PC-9 (cell line): ENCODE data around the gene TOMM70. TPM values are rescaled to one million over a fixed set of nuclear protein-coding genes. Genes with fewer than 3 reads are reported as not detected.

Experiments
- BruUV-seq: library from RNA; stranded (reverse); fragments of 400-500 nt; replicated peaks from 2 replicates; lab custom pipeline; 2021; lab: Mats Ljungman, UMichigan
- CTCF ChIA-PET: fragments of 300-600 bp; sonication (Branson Sonifier 250); formaldehyde crosslinking; loops from one replicate; lab custom pipeline; 2022; ENCODE audit warnings: antibody characterized with exemption; lab: Charles Lee
- POLR2A ChIA-PET: fragments of 300-600 bp; sonication (Branson Sonifier 250); formaldehyde crosslinking; loops from one replicate; lab custom pipeline; 2022; ENCODE audit warnings: antibody characterized with exemption; ENCODE audit not compliant: unreplicated experiment; lab: Charles Lee
- DNase-seq, 2 experiments: peaks; one replicate each; pipeline versions ENCODE4 v3.0.0 to v3.0.0-alpha.2; 2015 to 2022; ENCODE audit warnings: mixed read lengths in 1 of 2
- H2AFZ ChIP-seq: fragments of 200-600 bp; sonication (generic); 2 replicates; pipeline ENCODE4 v1.8.1; 2017; ENCODE audit warnings: antibody characterized with exemption
- H3F3A ChIP-seq: fragments of 200-600 bp; sonication (generic); 2 replicates; pipeline ENCODE4 v1.8.1; 2017; ENCODE audit warnings: antibody characterized with exemption, mild to moderate bottlenecking, low read depth; ENCODE audit not compliant: insufficient read depth
- H3K27ac ChIP-seq: fragments of 200-600 bp; sonication (generic); 2 replicates; pipeline ENCODE4 v1.6.1; 2016; ENCODE audit warnings: mixed run types
- H3K27me3 ChIP-seq: fragments of 200-600 bp; sonication (generic); 2 replicates; pipeline ENCODE4 v1.6.1; 2016; ENCODE audit warnings: low read depth, mixed run types; ENCODE audit not compliant: insufficient read depth
- H3K36me3 ChIP-seq: fragments of 200-600 bp; sonication (generic); 2 replicates; pipeline ENCODE4 v1.6.1; 2016; ENCODE audit warnings: low read depth, mixed run types
- H3K4me1 ChIP-seq: fragments of 200-600 bp; sonication (generic); replicated peaks from 2 replicates; pipeline ENCODE4 v1.6.1; 2016; ENCODE audit warnings: mixed run types; ENCODE audit not compliant: insufficient read depth
- H3K4me2 ChIP-seq: fragments of 200-600 bp; sonication (generic); 2 replicates; pipeline ENCODE4 v1.6.1; 2017; ENCODE audit warnings: mixed run types
- H3K4me3 ChIP-seq: fragments of 200-600 bp; sonication (generic); 2 replicates; pipeline ENCODE4 v1.6.1; 2016; ENCODE audit warnings: mixed run types
- H3K79me2 ChIP-seq: fragments of 200-600 bp; sonication (generic); 2 replicates; pipeline ENCODE4 v1.6.1; 2017; ENCODE audit warnings: low read depth, mixed run types
- H3K9me2 ChIP-seq: fragments of 200-600 bp; sonication (generic); 2 replicates; pipeline ENCODE4 v1.8.1; 2017; ENCODE audit warnings: mild to moderate bottlenecking; ENCODE audit not compliant: insufficient read depth
- H3K9me3 ChIP-seq: fragments of 200-600 bp; sonication (generic); 2 replicates; pipeline ENCODE4 v1.8.1; 2016; ENCODE audit warnings: low read depth; ENCODE audit not compliant: insufficient read depth
- H4K20me1 ChIP-seq: fragments of 200-600 bp; sonication (generic); 2 replicates; pipeline ENCODE4 v1.8.1; 2017; ENCODE audit not compliant: insufficient read depth
- EZH2 ChIP-seq: fragments of 200-600 bp; sonication (generic); IDR thresholded peaks from 2 replicates; pipeline ENCODE4 v1.8.0; 2017; ENCODE audit warnings: antibody characterized with exemption, low read depth
- intact Hi-C: fragments of 100-400 bp; cut with micrococcal nuclease; formaldehyde crosslinking; loops from one replicate; pipeline ENCODE4 v1.10.0; 2022; ENCODE audit not compliant: unreplicated experiment
- total RNA-seq: library from RNA; stranded (reverse); gene quantifications from 2 replicates; pipeline ENCODE4 v1.2.3, GENCODE V29; 2021
- TF ChIP-seq, protein P1 (sequence below): fragments of 200-600 bp; sonication (generic); conservative IDR thresholded peaks from 2 replicates; pipeline ENCODE4 v1.6.1; 2017; ENCODE audit warnings: mixed run types, antibody characterized with exemption, mild to moderate bottlenecking, moderate library complexity

The TOMM70 gene
- total RNA-seq, 1 experiment from 2014 or later: 65.2 TPM

- Histone ChIP-seq H2AFZ (no peak overlapping the region), H3K4me1 (no peaks in the 10 kb centered on the region), H3K27me3 (no peaks in the 10 kb centered on the region), H3K36me3 (no peaks in the 10 kb centered on the region), H3K79me2 (no peaks in the 10 kb centered on the region), H3K9me3 (peaks cover 8% of the 10 kb centered on the region; the same call in 1 of the 2 replicates), H3K9me2 (no peaks in the 10 kb centered on the region), H4K20me1 (no peaks in the 10 kb centered on the region), H3K4me2 (no peak overlapping the region), H3K4me3 (no peak overlapping the region), H3K27ac (no peak overlapping the region), H3F3A (no peaks in the 10 kb centered on the region)
- no peak for DNase-seq
- BruUV-seq: no TSS peak
- ChIA-PET POLR2A (interaction anchor here (1.0 kb wide), 1 partner anchor 55 kb away, joined by 5 read pairs; the partner anchor contains the start of gene TMEM45A), CTCF (interaction anchor here (0.8 kb wide), 2 partner anchors 25 to 101 kb away, joined by 6 to 15 read pairs; no protein-coding TSS in a partner anchor)
- TF ChIP-seq, protein P1, sequence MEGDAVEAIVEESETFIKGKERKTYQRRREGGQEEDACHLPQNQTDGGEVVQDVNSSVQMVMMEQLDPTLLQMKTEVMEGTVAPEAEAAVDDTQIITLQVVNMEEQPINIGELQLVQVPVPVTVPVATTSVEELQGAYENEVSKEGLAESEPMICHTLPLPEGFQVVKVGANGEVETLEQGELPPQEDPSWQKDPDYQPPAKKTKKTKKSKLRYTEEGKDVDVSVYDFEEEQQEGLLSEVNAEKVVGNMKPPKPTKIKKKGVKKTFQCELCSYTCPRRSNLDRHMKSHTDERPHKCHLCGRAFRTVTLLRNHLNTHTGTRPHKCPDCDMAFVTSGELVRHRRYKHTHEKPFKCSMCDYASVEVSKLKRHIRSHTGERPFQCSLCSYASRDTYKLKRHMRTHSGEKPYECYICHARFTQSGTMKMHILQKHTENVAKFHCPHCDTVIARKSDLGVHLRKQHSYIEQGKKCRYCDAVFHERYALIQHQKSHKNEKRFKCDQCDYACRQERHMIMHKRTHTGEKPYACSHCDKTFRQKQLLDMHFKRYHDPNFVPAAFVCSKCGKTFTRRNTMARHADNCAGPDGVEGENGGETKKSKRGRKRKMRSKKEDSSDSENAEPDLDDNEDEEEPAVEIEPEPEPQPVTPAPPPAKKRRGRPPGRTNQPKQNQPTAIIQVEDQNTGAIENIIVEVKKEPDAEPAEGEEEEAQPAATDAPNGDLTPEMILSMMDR: no peak
- no peak for TF ChIP-seq EZH2
- intact Hi-C loops: no loop called here
Observed at GRCh38 chr3:100437721-100438622, 37.1 kb upstream of the TOMM70 start.

DNA sequence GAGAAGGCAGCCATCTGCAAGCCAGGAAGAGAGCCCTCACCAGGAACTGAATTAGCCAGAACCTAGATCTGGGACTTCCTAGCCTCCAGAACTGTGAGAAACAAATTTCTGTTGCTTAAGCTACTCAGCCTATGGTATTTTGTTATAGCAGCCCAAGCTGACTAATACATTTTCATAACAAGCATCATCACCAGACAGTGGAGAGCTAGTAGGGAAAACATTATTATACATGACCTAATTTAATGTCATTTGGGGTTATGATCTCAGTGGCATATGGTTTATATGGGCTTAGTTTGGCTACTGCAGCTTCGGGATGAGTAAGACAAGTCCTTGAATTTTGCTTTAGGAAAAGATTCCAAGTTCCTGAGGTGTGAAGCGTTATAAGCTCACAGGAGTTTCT is 36.1 kb upstream of the TOMM70 start:
- H3K36me3 ChIP-seq: no peaks in the 10 kb centered on the region
- no peak overlapping the region for H3K4me3 ChIP-seq
- no peak for TF ChIP-seq EZH2
- TF ChIP-seq, protein P1: no peak
- no peak overlapping the region for H3K27ac ChIP-seq
- H3K9me2 ChIP-seq: no peaks in the 10 kb centered on the region
- CTCF ChIA-PET: no interaction called here
- intact Hi-C loops: no loop called here
- no peaks in the 10 kb centered on the region for H3K4me1 ChIP-seq
- H3K4me2 ChIP-seq: no peak overlapping the region
- no peak for DNase-seq
- H3K79me2 ChIP-seq: no peaks in the 10 kb centered on the region
- H2AFZ ChIP-seq: no peak overlapping the region
- POLR2A ChIA-PET: interaction anchor here (0.5 to 1.0 kb wide), 2 partner anchors 36 to 56 kb away, joined by 5 read pairs; partner anchors contain the start of genes LNP1, TMEM45A and TOMM70
- no peaks in the 10 kb centered on the region for H3F3A ChIP-seq
- H4K20me1 ChIP-seq: no peaks in the 10 kb centered on the region
- no peaks in the 10 kb centered on the region for H3K27me3 ChIP-seq
- no TSS peak for BruUV-seq
- H3K9me3 ChIP-seq: peaks cover 8% of the 10 kb centered on the region; the same call in 1 of the 2 replicates

DNA sequence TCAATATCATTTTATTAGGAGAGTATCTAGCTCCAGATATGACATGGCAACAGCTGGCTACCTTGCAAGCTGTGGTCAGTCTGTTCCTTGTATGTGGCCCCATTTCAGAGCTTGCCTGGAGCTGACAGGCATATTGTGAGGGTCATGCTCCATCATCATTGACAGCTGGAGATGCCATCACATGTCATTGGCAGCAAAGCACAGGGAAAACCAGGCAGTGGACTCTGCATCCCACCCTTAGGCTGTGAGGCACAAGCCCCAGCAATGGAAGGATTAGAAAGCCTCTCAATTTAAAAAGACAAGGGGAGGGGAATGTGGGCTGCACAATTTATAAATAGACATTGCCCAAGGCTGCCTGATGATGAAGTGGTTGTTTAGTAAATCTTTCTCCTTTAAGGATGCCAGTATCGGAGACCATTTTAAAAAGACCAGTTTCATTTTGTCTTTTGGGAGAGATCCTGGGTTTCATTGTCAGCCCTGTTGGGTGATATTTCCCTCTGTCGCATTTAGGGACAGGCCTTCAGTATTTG is 28.4 kb upstream of the TOMM70 start:
- 0 out of 2 replicates have a peak, but pooled peaks cover 8% of the 10 kb centered on the region for H3K9me3 ChIP-seq
- no peaks in the 10 kb centered on the region for H3K36me3 ChIP-seq
- DNase-seq: no peak
- TF ChIP-seq EZH2: no peak
- TF ChIP-seq, protein P1: no peak
- H3K9me2 ChIP-seq: no peaks in the 10 kb centered on the region
- H3K4me1 ChIP-seq: peaks cover 21% of the 10 kb centered on the region
- H3K27ac ChIP-seq: no peak overlapping the region
- H3K4me3 ChIP-seq: no peak overlapping the region
- no peaks in the 10 kb centered on the region for H4K20me1 ChIP-seq
- H3K79me2 ChIP-seq: no peaks in the 10 kb centered on the region
- ChIA-PET CTCF (no interaction called here), POLR2A (no interaction called here)
- intact Hi-C loops: no loop called here
- BruUV-seq: no TSS peak
- no peaks in the 10 kb centered on the region for H3K27me3 ChIP-seq
- H2AFZ ChIP-seq: no peak overlapping the region
- peaks cover 13% of the 10 kb centered on the region; the same call in 1 of the 2 replicates for H3F3A ChIP-seq
- H3K4me2 ChIP-seq: no peak overlapping the region
